8988T (cell line): ENCODE results near the gene REN.
A peak's percentile ranks its signal among the peaks of the same experiment; 100 is the strongest.

Experiments used
- DNase-seq: peaks from one replicate; pipeline ENCODE4 v3.0.0; 2011

Gene REN

GRCh38 chr1:204130981-204131892 lies 34.9 kb downstream of the REN start:
- DNase-seq, result no peak

GRCh38 chr1:204130178-204130577 lies 36.0 kb downstream of the REN start:
- DNase-seq, result no peak

- DNase-seq, result peak; percentile 92
These were observed 36.9 kb downstream of the REN start for GRCh38 chr1:204128964-204129896.

GRCh38 chr1:204128464-204128963 lies 37.6 kb downstream of the REN start:
- DNase-seq, result no peak

GRCh38 chr1:204127597-204128242 lies 38.4 kb downstream of the REN start:
- peak; percentile 87 for DNase-seq

- DNase-seq, result no peak
These were observed 39.2 kb downstream of the REN start for GRCh38 chr1:204126956-204127355.

- no peak for DNase-seq
These were observed 39.8 kb downstream of the REN start for GRCh38 chr1:204126386-204126785.

- DNase-seq, result no peak
These were observed 40.3 kb downstream of the REN start for GRCh38 chr1:204125759-204126351.

GRCh38 chr1:204124639-204125038 lies 41.5 kb downstream of the REN start:
- no peak for DNase-seq

GRCh38 chr1:204123376-204123775 lies 42.8 kb downstream of the REN start:
- peak; percentile 71 for DNase-seq

- DNase-seq, result no peak
These were observed 44.1 kb downstream of the REN start for GRCh38 chr1:204121840-204122555.

GRCh38 chr1:204116539-204116938 lies 49.6 kb downstream of the REN start:
- no peak for DNase-seq

- DNase-seq, result no peak
These were observed 51.0 kb downstream of the REN start for GRCh38 chr1:204115116-204115515.

GRCh38 chr1:204114606-204115005 lies 51.5 kb downstream of the REN start:
- DNase-seq, result no peak

- DNase-seq, result no peak
These were observed 52.2 kb downstream of the REN start for GRCh38 chr1:204113896-204114295.

GRCh38 chr1:204112876-204113730 lies 53.0 kb downstream of the REN start:
- DNase-seq, result no peak

- no peak for DNase-seq
These were observed 55.1 kb downstream of the REN start for GRCh38 chr1:204110894-204111633.

GRCh38 chr1:204108312-204109141 lies 57.6 kb downstream of the REN start:
- DNase-seq, result no peak

GRCh38 chr1:204107892-204108291 lies 58.2 kb downstream of the REN start:
- DNase-seq, result no peak
